Epithelial cell of prostate (primary cell): ENCODE data around the gene KAZN.

ENCODE experiments used
- DNase-seq: peaks from one replicate; pipeline ENCODE4 v3.0.0-alpha.2; 2011; ENCODE audit warnings: low read depth, low spot score
- H3K27ac ChIP-seq: fragments of 450-650 bp; 2 replicates; pipeline ENCODE4 v1.5.1; 2017; ENCODE audit warnings: mild to moderate bottlenecking

Gene KAZN

DNA sequence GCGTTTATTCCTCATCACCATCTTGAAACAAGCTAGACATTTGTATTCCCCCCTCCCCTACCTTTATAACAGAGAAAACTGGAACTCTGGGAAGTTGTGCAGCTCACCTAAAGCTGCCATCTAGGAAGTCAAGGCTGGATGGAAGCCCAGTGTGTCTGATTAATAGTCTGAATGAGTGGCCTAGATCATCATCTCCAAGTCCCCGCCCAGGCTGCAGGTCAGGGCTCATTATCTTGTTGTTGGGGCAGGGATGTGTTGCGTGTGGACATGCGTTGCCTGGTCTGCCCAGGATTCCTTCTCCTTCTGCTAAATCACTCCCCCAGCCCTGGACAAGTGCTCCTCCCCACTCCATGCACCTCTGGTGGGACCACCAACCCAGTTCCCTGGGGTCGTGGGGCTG, 14.7 kb upstream of the KAZN start:
- peak; percentile 24 for DNase-seq
- no peak overlapping the region for H3K27ac ChIP-seq

DNA sequence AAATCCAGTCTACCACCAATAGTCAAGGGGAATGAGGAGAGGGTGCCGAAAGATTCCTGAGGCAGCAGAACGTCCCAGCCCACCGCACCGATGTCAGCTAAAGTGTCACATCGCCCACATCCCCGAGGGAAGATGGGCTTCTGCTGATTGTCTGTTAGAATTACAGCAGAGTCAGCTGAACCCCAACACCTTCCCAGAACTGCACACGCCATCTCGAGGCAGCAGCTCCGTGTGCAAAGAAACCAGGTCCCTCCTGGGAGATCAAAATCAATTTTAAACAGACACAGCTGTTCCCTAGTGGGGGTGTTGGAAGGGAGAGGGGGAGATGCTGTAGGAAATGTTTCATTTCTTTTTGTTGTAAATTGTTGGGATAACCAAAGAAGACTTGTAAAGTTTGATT, 12.8 kb upstream of the KAZN start:
- no peak overlapping the region for H3K27ac ChIP-seq
- DNase-seq = no peak

DNA sequence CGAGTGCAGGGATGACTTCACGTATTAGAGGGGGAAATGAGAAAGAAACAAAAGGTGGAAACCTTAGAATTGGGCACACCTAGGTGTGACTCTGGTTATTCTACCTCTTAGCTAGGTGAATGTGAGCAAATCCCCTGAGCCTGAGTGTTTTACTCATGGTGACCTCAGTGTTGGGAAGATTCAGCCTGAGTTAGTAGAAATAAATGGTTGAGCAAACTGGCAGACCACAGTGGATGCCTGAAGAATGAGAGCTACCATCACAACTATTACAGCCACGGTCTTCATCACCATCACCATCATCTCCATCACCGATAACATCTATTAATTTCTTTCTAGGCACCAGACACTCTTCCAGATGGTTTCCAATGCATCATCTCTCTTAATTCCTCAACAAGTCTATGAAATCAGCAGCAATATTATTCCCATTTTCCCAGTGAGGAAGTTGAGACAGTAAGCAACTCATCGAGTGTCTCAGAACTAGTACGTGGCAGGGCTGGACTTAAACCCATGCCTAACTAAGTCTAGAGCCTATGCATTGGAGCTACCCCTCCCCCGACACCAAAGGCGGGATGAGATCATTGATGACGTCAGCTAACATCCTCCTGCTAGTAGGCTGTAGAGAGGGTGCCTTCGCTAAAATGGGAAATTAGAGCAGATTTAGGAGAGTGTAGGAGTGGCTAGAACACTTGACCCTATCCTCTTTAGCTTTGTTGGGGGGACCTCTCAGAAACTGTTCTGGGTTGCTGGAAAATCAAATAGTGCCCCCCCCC, 7.9 kb upstream of the KAZN start:
- H3K27ac ChIP-seq = no peak overlapping the region
- DNase-seq = no peak

DNA sequence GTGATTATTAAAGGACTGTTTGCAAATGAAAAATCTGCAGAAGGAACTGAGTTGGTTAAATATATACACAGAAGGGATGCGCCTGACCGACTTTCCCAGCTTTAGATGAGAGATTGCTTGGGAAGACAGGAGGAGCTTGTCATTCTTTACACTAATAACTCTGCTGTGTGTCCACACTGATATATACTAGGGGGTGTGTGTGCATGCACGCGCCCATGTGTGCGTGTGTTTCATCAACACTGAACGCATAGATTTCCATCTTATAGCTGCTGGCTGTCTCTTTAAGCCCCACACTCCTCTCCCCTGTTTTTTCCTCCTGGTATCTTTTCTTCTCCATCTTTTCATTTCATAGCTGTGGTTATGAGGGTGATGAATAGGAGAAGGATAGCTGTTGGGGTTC, 6.9 kb upstream of the KAZN start:
- DNase-seq = no peak
- no peak overlapping the region for H3K27ac ChIP-seq

DNA sequence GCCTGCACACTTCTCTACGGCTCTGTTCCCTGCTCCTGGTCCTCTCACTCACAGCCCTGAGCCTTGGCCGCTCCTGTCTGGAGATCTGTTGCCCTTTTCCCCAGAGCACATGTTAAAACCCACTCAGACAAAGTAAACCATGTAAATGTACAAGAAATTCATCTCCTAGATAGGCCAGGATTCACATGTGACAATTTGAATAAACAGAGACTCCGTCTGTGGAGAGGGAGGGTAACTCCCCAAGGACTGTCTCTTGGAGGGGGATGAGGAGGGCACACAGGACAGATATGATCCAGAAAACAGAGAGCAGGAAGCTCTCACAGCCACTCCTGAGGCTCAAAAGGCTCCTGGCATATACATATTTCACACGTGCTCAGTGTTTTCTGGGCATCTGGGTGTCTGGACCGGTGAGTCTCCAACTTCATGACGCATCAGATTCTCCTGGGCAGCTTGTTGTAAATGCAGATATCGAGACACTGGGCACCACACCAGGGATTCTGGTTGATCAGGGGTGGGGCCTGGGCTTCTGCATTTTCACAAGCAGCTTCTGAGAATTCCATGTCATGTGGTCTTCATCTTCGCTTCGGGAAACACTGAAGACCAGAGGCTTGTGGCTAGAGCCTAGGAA, 6.4 kb upstream of the KAZN start:
- no peak for DNase-seq

DNA sequence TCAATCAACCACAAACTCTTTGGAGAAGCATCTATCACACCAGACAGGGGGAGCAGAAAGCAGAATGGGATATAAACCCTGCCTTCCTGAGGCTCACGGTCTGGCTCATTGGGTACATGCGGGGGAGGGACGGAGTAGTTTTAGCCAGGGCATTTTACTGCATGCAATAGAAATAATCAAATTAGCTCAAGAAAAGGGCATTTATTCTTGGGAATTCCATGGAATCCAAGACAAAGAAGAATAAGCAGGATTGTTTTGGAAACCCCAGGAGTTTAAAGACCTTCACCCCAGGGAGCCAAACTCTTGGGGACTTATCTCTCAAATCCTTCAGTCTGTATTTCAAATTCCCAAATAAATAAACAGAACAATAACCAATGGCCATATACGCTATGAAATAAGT, 5.2 kb upstream of the KAZN start:
- DNase-seq = no peak
- no peak overlapping the region for H3K27ac ChIP-seq

More for the DNA sequence above, 6.4 kb upstream of the KAZN start:
- no peak overlapping the region for H3K27ac ChIP-seq

DNA sequence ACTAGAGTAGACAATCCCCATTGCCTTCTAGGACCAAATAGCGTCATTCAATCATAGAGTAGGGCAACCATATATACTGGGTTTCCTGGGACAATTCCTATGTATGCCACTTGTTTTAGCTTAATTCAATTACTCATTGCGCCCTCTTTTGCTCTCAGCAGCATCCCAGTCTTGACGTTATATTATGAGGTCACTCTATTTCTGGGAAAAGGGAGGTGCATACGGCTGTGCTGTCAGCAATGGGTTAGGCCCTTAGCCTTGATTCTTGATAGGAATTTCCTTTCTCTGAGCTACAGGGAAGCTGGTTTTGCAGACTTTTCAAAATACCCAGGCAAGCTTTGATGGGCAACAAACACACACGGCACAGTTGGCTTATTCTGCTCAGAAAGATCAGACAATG, 4.4 kb upstream of the KAZN start:
- DNase-seq = no peak
- no peak overlapping the region for H3K27ac ChIP-seq

DNA sequence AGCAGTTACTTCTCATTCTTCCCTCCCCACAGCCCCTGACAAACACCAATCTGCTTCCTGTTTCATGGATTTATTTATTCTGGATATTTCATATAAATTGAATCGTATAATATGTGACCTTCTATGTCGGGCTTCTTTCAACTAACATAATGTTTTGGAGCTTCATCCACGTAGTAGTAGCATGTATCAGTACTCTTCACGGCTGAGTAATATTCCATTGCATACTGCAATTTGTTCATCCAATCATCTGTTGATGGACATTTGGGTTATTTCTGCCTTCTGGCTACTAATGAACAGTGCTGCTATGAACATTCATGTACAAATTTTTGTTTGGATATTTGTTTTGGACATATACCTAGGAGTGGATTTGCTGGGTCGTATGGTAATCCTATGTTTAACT, 1.9 kb upstream of the KAZN start:
- H3K27ac ChIP-seq = no peak overlapping the region
- no peak for DNase-seq

DNA sequence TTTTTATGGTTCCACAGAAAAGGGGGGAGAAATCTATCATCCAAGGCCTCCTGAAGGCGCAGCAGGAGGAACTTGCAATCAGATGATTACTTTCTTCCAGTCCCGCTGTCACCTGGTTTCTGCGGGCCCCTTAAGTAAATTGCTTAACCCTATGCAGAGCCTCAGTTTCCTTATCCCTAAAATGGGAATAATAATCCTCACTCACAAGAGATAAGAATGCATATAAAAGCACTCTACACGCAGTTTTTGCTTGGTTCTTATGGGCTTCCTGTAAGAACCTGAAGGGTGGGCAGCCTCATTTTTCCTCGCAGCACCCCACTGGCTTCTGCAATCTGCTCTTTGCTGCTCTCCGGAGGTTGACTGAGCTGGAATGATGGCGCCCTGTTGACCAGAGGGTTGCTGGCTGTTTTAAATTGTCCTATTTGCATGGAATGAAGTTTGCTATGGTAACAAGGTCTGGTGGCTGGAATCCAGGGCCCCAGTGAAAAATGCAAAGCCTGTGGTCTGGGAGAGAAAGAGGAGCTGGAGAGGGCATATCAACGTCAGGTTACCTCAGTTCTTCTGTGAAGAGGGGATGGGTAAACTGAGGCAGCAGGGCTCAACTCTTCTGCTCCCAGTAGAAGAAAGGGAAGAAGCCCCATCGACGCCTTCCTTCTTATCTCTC, 1.0 kb upstream of the KAZN start:
- DNase-seq = no peak

DNA sequence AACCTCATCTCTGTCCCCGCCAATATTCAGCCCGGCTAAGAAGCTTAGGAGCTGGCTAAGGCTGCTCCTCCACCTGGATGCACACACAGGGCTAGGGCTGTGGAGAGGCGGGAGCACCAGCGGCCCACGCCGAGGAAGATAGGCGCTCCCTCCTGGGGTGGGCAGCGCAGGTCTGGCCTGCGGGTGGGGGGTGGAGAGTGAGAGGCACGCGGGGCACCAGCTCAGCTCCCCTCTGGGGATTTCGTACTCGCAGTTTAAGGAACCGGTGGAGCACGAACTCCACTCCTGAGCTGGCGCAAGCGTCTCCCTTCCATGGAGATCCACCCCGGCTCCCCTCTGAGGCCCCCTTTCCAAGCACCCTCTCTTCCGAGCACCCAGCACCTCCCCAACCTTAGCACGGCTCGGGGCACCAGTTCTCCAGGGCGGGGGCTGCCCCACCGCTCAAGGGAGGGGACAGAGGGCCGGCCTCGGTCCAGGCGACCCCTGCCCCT, 433 bp upstream of the KAZN start:
- no peak overlapping the region for H3K27ac ChIP-seq
- no peak for DNase-seq

More for the DNA sequence above, 1.0 kb upstream of the KAZN start:
- no peak overlapping the region for H3K27ac ChIP-seq

DNA sequence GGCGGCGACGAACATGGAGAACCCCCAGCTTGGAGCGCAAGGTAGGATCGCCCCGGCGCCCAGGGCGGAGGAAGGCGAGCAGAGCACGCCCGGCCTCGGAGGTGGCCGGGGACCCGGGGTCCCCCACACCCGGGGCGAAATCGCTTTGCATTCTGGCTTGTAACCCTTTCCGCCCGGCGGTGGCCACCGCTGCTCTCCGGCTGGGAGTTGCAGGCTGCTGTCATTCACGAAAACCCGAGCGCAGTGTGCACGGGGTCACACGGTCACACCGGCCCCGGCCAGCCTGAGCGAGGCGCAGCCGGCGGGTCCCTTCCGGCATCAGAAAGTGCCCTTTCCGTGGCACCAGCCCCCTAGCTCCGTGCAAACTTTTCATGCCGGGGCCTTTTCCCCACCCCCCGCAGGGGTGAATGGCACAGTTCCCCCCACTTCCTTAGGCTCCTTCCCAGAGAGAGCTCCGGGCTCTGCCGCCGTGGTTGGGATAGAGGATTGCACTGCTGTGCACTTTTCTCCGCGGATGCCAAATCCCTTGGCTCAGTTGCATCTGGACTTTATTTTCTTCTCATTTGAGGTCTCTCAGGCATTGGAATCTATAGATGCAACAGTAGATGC, 802 bp downstream of the KAZN start:
- DNase-seq = no peak
- H3K27ac ChIP-seq = no peak overlapping the region

DNA sequence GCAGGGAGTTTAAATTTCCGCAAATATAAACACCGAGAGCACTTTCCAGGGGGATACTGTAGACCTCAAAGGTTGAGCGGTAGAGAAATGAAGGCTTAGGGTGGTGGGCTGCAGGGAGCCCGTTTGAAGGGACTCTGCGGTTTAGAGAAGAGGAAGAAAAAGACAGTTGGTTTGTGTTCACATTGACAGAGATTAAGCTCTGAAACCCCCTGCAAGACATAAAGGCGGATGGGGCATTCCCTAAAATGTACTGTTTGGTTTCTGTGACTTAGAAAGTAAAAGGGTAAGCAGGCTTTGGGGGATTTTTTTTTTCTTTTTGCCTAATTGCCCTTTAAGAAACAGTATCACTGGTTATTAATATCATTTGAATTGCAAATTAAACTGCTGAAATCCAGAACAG, 1.3 kb downstream of the KAZN start:
- H3K27ac ChIP-seq = no peak overlapping the region
- DNase-seq = no peak

DNA sequence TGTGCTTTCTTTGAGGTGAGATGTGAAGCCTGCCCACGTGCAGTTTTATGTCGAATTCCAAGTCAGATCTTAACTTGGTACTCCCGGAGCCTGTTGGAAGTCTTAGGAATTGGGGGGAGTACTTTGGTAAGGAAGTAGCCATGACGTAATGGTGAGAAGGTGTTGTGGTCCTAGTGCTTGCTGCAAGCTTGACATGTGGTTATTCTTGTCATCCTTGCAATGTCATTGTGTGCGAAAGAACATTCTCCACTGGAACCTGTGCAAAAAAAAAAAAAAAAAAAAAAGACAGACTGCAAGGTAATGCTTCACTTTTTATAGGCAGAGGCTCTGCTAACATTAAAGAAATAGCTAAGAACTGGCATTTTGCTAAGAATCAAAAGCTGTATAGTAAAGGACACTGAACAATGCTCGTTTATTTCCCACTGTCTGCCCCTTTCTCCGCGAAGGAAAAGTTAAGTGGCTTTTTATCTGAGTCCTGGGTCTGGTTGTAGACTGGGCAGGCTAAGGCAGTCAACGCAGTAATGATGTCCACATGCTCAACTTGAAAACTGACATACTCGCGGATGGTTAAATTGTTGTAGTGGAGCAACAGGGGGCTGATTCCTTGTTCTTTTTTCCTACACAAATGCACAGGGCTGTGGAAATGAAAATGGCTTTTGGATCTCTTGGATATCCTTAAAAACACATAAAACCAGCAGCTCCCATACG, 2.1 kb downstream of the KAZN start:
- H3K27ac ChIP-seq = no peak overlapping the region
- DNase-seq = no peak

DNA sequence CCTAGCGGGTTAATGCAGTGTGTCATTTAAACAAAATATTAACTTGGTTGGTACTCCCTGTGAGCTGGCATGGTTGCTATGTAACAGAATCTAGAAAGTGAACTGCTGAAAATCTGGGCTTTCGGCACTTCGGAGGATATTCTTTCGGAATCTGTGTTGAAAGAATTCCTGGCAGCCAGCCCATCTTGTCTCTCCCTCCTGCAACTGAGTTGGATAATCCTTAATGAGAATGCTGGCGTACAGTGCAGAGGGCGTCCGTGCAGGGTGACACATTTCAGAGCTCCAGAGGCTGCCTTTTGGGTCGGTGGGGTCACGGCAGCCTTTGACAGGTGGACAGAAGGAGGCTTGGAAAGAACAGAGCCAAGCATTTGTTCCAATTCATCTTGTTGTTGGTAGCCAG, 3.7 kb downstream of the KAZN start:
- no peak for DNase-seq
- no peak overlapping the region for H3K27ac ChIP-seq

DNA sequence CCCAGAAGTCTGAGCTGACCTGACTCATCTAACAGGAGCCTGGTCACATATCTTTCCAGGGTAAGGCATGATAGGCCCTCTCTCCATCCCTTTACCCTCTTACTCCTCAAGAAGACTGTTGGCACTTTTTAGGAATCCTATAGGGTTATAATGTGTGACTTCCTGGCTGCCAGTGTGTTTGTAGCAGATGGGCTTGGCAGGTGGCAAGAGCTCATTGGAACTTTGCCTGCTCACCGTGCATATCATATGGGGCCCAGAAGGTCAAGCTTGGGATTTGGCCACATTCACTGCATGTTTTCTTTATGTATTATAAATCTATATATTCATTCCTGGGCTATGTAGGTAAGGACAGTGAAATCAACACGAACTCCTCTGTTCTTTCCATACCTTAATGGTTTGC, 5.2 kb downstream of the KAZN start:
- no peak overlapping the region for H3K27ac ChIP-seq
- no peak for DNase-seq

DNA sequence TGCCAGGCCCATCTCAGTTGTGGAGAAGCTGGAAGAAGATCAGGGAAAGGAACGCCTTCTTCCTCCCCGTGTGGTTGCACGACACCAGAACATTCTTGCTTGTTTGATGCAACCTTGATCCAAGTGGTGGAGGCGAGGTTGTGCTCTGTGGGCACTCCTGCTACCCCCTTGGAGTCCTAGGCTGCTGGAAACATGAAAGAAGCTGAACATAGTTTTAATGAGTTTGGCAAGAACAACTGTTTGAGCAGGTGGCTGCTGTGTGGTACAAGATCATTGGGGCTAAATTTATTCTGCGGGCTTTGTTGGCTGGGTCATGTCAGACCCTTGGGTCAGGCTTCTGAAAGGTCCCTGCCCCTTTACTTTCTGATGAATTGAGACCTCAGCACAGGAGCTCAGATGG, 5.9 kb downstream of the KAZN start:
- DNase-seq = no peak
- H3K27ac ChIP-seq = no peak overlapping the region

DNA sequence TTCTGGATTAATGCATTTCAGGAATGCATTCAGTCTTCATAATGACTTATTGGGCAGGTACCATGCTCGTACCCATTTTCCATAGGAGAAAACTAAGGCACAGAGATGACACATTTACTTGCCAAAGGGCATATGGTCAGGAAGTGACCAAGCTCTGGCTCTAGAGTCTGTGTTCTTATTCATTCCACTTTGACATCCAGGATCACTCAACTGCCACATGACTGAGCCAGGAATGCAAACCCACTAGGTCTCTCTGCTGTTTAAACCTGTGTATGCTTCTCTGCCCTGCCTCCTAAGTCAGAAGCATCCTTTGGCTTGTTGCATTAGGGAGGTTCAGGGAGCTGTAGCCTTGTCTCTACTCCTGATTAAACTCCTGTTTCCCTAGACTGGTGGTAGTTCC, 7.5 kb downstream of the KAZN start:
- H3K27ac ChIP-seq = no peak overlapping the region
- DNase-seq = no peak

DNA sequence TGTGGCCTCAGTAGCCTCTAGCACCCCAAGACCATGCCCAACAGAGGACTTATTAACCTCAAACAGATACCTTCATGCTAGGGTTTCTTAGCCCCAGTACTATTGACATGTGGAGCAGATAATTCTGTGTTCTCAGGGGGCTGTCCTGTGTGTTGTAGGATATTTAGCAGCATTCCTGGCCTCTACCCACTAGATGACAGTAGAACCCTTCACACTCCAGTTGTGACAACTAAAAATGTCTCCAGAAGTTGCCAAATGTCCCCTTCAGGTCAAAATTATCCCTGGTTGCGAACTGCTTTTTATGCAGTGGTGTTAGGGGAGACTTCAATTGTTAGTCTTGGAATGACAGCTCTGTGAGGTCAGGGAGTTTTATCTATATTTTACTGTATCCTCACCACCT, 8.1 kb downstream of the KAZN start:
- H3K27ac ChIP-seq = no peak overlapping the region
- no peak for DNase-seq

DNA sequence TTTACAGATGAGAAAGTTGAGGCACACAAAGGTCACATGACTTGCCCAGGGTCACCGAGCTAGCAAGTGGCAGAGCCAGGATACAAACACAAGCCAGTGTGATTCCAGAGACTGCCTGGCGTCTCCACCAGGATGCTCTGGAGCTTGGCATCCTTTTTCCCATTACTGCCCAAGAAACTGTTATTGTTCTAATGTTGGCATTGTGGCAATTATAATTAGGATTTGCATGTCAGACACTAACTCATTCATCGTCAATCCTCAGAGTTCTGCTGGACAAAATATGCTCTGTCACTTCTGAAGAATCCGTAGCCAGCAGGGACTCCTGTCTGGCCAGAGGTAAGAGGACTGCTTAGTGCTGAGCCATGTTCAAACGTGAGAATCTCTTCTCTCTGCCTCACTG, 8.8 kb downstream of the KAZN start:
- no peak for DNase-seq
- H3K27ac ChIP-seq = no peak overlapping the region

DNA sequence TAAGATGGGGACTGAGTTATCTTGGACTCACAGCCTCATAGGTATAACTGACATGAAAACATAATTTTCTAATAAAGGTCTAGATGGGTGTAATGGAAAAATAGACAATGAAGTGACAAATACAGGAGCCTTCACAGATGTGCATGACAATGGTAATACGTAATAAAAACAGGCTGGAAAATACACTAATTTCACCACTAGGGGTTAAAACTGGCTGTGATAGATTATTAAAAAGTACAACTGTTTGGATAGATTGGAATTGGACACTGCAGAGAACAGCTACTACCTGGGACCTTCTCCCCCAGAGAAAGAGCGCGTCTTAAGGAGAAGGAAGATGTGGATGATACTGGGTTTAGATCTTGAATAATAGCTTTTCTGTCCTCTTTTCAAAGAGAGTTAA, 9.8 kb downstream of the KAZN start:
- DNase-seq = no peak
- H3K27ac ChIP-seq = no peak overlapping the region

DNA sequence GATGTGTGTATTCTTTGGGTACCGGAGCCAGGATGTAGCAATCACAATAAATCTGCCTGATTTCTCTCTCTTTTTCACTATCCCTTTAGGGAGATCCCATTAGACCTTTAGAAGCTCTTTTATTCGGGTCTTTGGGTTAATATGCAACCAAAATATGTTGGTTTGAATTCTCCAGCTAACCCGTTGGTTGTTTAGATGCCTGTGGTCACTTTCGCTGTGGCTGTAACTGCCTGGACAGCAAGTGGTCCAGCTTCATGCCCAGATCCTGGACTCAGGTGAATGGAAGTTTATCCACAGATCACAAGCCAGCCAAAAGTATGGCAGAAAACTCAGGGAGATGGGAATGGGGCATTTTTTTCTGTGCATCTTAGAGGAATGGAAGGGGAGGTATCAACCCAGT, 12.3 kb downstream of the KAZN start:
- DNase-seq = no peak
- no peak overlapping the region for H3K27ac ChIP-seq
